ENCODE data around the gene HACD2. TPM values are rescaled to one million over a fixed set of nuclear protein-coding genes. Genes with fewer than 3 reads are reported as not detected.

HACD2 gene
- polyA plus RNA-seq, 1 donor (not counting 4 experiments of a cell fraction or from before 2014, with no cell fraction given), result 124 TPM

DNA sequence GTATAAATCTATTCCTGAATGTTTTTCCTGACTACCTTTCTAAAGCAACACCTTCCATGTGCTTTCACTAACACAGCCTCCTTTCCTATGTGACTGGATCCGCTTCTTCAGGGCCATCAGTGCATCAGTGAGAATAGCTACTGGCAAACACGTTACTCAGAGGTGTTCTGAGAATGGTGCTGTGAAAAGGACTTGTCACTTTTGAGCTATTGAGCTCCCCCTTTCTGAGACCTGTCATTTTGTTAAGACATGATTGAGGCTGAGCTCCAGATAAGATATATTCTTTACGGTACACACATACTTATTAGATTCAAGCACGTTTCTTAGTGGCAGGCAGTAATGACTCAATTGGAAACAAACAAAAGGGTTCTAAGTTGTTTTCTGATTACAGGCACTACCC lies 90.9 kb downstream of the HACD2 start:
- no peaks in the 10 kb centered on the region for H3K4me1 ChIP-seq (ENCODE audit: control insufficient read depth, extremely low read depth, insufficient read depth, low read length)
- no peak for FAIRE-seq
- H3K27ac ChIP-seq (ENCODE audit: control insufficient read depth, insufficient read depth, low read length), result no peak overlapping the region
- no peaks in the 10 kb centered on the region for H4K20me1 ChIP-seq (ENCODE audit: control insufficient read depth, extremely low read depth, insufficient read depth, low read length)
- no peak overlapping the region for H3K4me3 ChIP-seq (ENCODE audit: control insufficient read depth in 2 of 3, extremely low read depth in 1 of 3, insufficient read depth in 2 of 3, low read depth in 1 of 3, low read length in 3 of 3)
- H3K9ac ChIP-seq (ENCODE audit: control insufficient read depth, extremely low read depth, insufficient read depth, low read length), result no peak overlapping the region
- H3K9me3 ChIP-seq (ENCODE audit: control insufficient read depth, low read depth, low read length), result no peaks in the 10 kb centered on the region
- dilution Hi-C loops (cut with MboI; ENCODE audit: extremely low pct_ligation_motif_present, low sequenced_read_pairs), result no loop called here
- TF ChIP-seq CTCF (optimal IDR thresholded peaks at IDR 0.05 in 1 of 3, IDR thresholded peaks at IDR 0.05 in 1 of 3, conservative IDR thresholded peaks at IDR 0.05 in 1 of 3; ENCODE audit: extremely low read depth in 1 of 3, insufficient read depth in 2 of 3, low read length in 3 of 3) (no peak), EZH2 (IDR thresholded peaks at IDR 0.05; ENCODE audit: low read length) (no peak)
- H3K79me2 ChIP-seq (ENCODE audit: control insufficient read depth, insufficient read depth, low read length), result no peaks in the 10 kb centered on the region
- H3K9me1 ChIP-seq (ENCODE audit: control insufficient read depth, extremely low read depth, insufficient read depth, low read length), result no peaks in the 10 kb centered on the region
- H3K36me3 ChIP-seq (ENCODE audit: control insufficient read depth in 2 of 2, extremely low read depth in 1 of 2, insufficient read depth in 2 of 2, low read length in 2 of 2), result peaks cover 34 to 35% of the 10 kb centered on the region in 2 experiments
- H3K4me2 ChIP-seq (ENCODE audit: control insufficient read depth, extremely low read depth, insufficient read depth, low read depth, low read length), result no peak overlapping the region
- no peak overlapping the region for H2AFZ ChIP-seq (ENCODE audit: control insufficient read depth, low read length)
- DNase-seq (ENCODE audit: low read depth, low spot score), result no peak
- no peaks in the 10 kb centered on the region for H3K27me3 ChIP-seq (ENCODE audit: control insufficient read depth, extremely low read depth, insufficient read depth, low read length)

GRCh38 chr3:123491966-123492587 lies 92.8 kb downstream of the HACD2 start:
- FAIRE-seq, result no peak
- Histone ChIP-seq H3K27ac (ENCODE audit: control insufficient read depth, insufficient read depth, low read length) (no peak overlapping the region), H4K20me1 (ENCODE audit: control insufficient read depth, extremely low read depth, insufficient read depth, low read length) (no peaks in the 10 kb centered on the region), H3K4me3 (ENCODE audit: control insufficient read depth in 2 of 3, extremely low read depth in 1 of 3, insufficient read depth in 2 of 3, low read depth in 1 of 3, low read length in 3 of 3) (no peak overlapping the region), H3K9me3 (ENCODE audit: control insufficient read depth, low read depth, low read length) (no peaks in the 10 kb centered on the region), H3K79me2 (ENCODE audit: control insufficient read depth, insufficient read depth, low read length) (no peaks in the 10 kb centered on the region), H3K4me1 (ENCODE audit: control insufficient read depth, extremely low read depth, insufficient read depth, low read length) (no peaks in the 10 kb centered on the region), H3K9ac (ENCODE audit: control insufficient read depth, extremely low read depth, insufficient read depth, low read length) (no peak overlapping the region), H3K4me2 (ENCODE audit: control insufficient read depth, extremely low read depth, insufficient read depth, low read depth, low read length) (no peak overlapping the region), H2AFZ (ENCODE audit: control insufficient read depth, low read length) (no peak overlapping the region), H3K27me3 (ENCODE audit: control insufficient read depth, extremely low read depth, insufficient read depth, low read length) (no peaks in the 10 kb centered on the region), H3K36me3 (ENCODE audit: control insufficient read depth in 2 of 2, extremely low read depth in 1 of 2, insufficient read depth in 2 of 2, low read length in 2 of 2) (peaks cover 17 to 24% of the 10 kb centered on the region in 2 experiments), H3K9me1 (ENCODE audit: control insufficient read depth, extremely low read depth, insufficient read depth, low read length) (no peaks in the 10 kb centered on the region)
- DNase-seq (ENCODE audit: low read depth, low spot score), result no peak
- dilution Hi-C loops (cut with MboI; ENCODE audit: extremely low pct_ligation_motif_present, low sequenced_read_pairs), result no loop called here
- TF ChIP-seq EZH2 (IDR thresholded peaks at IDR 0.05; ENCODE audit: low read length), result no peak
- no peak for TF ChIP-seq CTCF (optimal IDR thresholded peaks at IDR 0.05 in 1 of 3, IDR thresholded peaks at IDR 0.05 in 1 of 3, conservative IDR thresholded peaks at IDR 0.05 in 1 of 3; ENCODE audit: extremely low read depth in 1 of 3, insufficient read depth in 2 of 3, low read length in 3 of 3)

Measured in keratinocyte (primary cell).